Uterine smooth muscle cell (primary cell): Measurements from ENCODE around the gene TRAPPC2B. TPM values are rescaled to one million over a fixed set of nuclear protein-coding genes. Genes with fewer than 3 reads are reported as not detected.

Experiments used
- total RNA-seq: library from RNA; depleted of rRNA; stranded (reverse); fragments of >200 nt; gene quantifications from 2 replicates; pipeline ENCODE4 v1.2.3, GENCODE V29; 2014

Gene TRAPPC2B
- 12.7 and 15.1 TPM in 2 replicates for total RNA-seq

DNA sequence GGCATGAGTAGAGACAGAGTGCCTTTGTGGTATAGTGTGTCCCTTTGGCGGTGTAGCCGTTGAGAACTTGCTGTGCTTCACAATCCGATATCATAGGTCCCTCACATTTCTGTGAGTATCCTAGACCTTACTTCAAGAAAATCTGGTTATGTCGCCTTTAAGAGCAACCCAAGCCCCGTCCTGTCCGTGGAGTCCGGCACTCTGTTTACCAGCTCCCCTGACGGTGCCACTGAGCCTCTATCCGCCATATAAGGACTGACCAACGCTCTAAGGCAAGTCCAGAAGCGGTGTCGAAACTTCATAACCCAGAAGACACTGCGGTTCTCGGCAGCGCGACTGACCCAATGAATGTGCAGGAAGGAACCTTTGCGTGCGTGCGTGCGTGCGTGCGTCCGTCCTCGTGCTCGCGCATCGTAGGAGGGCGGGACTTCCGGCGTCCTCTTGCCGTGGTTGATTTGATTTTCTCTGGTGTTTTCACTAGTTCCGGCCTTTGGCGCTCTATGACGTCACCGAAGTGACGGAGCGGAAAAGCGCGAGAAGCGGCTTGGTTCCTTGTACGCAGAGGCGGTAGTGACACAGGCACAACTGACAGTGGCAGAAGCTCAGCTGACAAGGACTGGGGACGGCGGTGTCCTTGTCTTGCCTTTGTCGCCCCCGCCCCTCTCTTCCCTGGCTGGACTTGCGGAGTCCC lies at the start of gene TRAPPC2B, which contains the start of gene ZNF547:
TRAPPC2B (plus strand) TSS at position 555 of the 691 bp plus-strand sequence. CDS start 1,283 bp downstream, outside the sequence.
ZNF547 (plus strand) TSS at position 555 of the 691 bp plus-strand sequence. CDS start 5,005 bp downstream, outside the sequence.

GRCh38 chr19:57320180-57321084 lies 42.9 kb upstream of the TRAPPC2B start, which contains the start of gene ZNF543:
ZNF543 (plus strand) TSS chr19:57320472; CDS start chr19:57320854, 382 bp downstream.

DNA sequence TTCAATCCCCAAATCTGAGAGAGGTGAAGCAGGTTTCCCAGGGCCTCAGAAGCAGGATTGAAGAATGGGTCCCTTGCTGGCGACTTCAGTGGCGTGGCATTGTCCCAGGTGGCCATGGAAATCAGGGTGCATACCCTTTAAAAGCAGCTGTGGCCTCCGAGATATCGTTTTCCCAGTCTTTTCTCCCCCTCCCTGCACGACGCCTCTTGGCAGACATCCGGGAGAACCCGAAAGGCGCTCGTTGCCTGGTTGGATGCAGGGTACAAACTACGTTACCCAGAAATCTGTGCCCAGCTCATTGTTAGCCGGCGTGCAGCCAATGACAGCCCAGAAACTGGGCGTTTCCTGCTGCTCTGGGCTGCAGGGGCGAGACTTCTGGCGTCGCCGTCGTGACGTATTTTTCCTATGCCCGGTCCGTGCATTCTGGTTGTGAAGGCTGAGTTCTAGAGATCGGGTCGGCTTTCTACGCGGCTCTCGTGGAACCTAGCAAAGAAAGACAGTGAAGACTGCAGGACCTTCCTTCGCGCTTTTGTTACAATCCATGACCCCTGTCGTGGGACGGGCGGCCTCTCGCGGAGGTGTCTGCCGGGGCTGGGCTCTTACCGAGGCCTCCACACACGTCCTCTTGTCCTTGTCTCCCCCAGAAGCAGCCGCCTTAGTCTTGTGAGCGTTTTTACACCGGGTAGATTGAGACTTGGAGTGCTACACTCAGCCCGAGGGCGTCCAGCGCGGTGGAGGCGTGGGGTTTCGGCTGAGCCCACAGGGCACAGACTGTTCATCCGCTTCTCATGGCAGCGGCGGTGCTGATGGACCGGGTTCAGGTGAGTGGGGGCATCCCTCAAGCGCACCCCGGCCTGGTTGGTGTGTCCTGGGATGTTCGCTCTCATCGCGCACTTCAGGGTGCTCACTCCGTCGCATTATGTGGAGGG lies 12.2 kb upstream of the TRAPPC2B start, which contains the start of gene ZNF304:
ZNF304 (plus strand) TSS at position 395 of the 929 bp plus-strand sequence; CDS start at position 789, 394 bp downstream.

GRCh38 chr19:57389730-57390598 lies 26.6 kb downstream of the TRAPPC2B start, which contains the start of gene ZNF548:
ZNF548 (plus strand) TSS chr19:57389854; CDS start chr19:57390100, 246 bp downstream.

DNA sequence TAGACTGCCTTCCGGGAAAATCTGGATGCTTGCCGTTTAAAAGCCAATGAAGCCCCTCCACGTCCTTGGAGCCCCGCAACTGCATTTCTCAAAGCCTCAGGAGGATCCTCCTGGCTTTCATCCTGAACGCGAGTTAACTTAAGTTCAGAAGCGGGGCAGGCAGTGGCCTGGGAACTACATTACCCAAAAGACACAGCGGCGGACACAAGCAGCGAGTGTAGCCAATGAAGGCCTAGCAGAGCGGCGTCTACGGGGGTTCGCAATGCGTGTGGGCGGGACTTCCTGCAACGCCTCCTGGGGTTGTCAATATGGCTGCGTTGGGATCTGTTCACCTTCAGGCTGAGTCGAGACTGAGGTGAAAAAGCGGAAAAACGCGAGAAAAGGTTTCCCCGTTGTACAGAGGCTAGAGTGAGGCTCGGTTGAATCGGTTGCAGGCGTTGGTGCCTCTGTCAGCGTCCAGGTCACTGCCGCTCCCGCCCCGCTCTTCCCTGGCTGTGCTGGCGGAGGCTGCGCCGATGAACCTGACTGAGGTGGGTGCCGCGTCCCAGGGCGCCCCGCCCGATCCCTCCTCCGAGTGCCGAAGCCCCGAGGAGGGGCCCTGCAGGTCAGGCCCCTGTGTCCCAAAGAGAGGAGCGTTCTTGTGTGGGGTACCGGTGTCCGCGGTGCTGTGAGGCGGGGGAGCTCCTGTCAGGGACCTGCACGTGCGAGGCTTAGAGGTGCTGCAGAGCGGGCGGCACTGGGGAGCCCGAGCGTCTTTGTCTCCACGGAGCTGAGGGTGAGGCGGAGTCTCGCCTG lies 47.7 kb downstream of the TRAPPC2B start, which contains the start of gene ZNF17:
ZNF17 (plus strand) TSS at position 285 of the 795 bp plus-strand sequence. CDS start 2,455 bp downstream, outside the sequence.

Other genes with a start within 250 kb of the TRAPPC2B start
- gene USP29, start 243.6 kb upstream of the TRAPPC2B start, total RNA-seq = not detected in 2 replicates
- gene ZIM3, start 218.3 kb upstream of the TRAPPC2B start, total RNA-seq = not detected in 2 replicates
- not detected in 2 replicates for gene DUXA, start 196.1 kb upstream of the TRAPPC2B start, total RNA-seq
- 34.3 and 45.7 TPM in 2 replicates for gene ZNF264, start 172.1 kb upstream of the TRAPPC2B start, total RNA-seq
- gene AURKC, start 132.5 kb upstream of the TRAPPC2B start, total RNA-seq = 0.25 and 1.00 TPM in 2 replicates
- gene ZNF805, start 122.9 kb upstream of the TRAPPC2B start, total RNA-seq = 20.7 and 36.6 TPM in 2 replicates
- gene ZNF460, start 83.1 kb upstream of the TRAPPC2B start, total RNA-seq = 56.3 and 77.2 TPM in 2 replicates
- gene ZNF543, start 43.1 kb upstream of the TRAPPC2B start, total RNA-seq = 9.4 and 12.1 TPM in 2 replicates
- 9.9 and 11.4 TPM in 2 replicates for gene ZNF304, start 12.3 kb upstream of the TRAPPC2B start, total RNA-seq
- 3.2 and 4.1 TPM in 2 replicates for gene ZNF547, start within 50 bp of the TRAPPC2B start, total RNA-seq
- gene ZNF548, start 26.3 kb downstream of the TRAPPC2B start, total RNA-seq = 22.1 and 26.4 TPM in 2 replicates
- 13.7 and 14.0 TPM in 2 replicates for gene ZNF17, start 47.6 kb downstream of the TRAPPC2B start, total RNA-seq
- 8.4 and 9.0 TPM in 2 replicates for gene ZNF749, start 71.8 kb downstream of the TRAPPC2B start, total RNA-seq
- 0.55 and 0.62 TPM in 2 replicates for gene VN1R1, start 93.6 kb downstream of the TRAPPC2B start, total RNA-seq
- 17.2 and 19.6 TPM in 2 replicates for gene ZNF772, start 114.0 kb downstream of the TRAPPC2B start, total RNA-seq
- 10.3 and 13.1 TPM in 2 replicates for gene ZNF419, start 124.2 kb downstream of the TRAPPC2B start, total RNA-seq
- 21.5 and 27.0 TPM in 2 replicates for gene ZNF773, start 136.4 kb downstream of the TRAPPC2B start, total RNA-seq
- gene ZNF549, start 163.8 kb downstream of the TRAPPC2B start, total RNA-seq = 4.8 and 4.9 TPM in 2 replicates
- gene ZNF550, start 196.3 kb downstream of the TRAPPC2B start, total RNA-seq = 9.0 and 11.0 TPM in 2 replicates
- gene ZNF416, start 215.4 kb downstream of the TRAPPC2B start, total RNA-seq = 6.0 TPM in 2 replicates
- 4.7 and 9.2 TPM in 2 replicates for gene ZIK1, start 220.6 kb downstream of the TRAPPC2B start, total RNA-seq
- gene ZNF530, start 236.3 kb downstream of the TRAPPC2B start, total RNA-seq = 5.1 and 13.3 TPM in 2 replicates